Mammary epithelial cell (primary cell): ENCODE results near the gene FZD10.

Experiments used
- EZH2 ChIP-seq: IDR thresholded peaks from 2 replicates; pipeline ENCODE4 v1.6.1; 2012; ENCODE audit warnings: low read length, inconsistent platforms, borderline replicate concordance
- TF ChIP-seq, protein P1 (sequence below), 2 donors: IDR thresholded peaks in 1 of 2; conservative IDR thresholded peaks in 1 of 2; 2 replicates each; pipeline ENCODE4 v1.5.1; 2011 to 2012; ENCODE audit warnings: inconsistent platforms in 2 of 2, low read length in 2 of 2, mild to moderate bottlenecking in 2 of 2, control low read depth in 1 of 2, low read depth in 1 of 2; ENCODE audit not compliant: insufficient read depth in 1 of 2; ENCODE audit errors: extremely low read depth in 1 of 2

DNA sequence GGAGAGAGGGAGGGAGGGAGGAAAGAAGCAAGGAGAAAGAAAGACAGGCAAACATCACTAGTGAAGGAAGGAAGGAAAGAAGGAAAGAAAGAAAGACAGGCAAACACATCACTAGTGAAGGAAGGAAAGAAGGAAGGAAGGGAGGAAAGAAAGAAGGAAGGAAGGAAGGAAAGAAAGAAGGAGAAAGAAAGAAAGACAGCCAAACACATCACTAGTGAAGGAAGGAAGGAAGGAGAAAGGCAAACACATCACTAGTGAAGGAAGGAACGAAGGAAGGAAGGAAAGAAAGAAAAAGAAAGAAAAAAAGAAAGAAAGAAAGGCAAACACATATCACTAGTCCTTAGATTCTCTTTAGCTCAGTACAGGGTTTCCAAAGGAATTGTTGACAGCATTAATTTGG, 5.3 kb downstream of the FZD10 start:
- TF ChIP-seq, protein P1, sequence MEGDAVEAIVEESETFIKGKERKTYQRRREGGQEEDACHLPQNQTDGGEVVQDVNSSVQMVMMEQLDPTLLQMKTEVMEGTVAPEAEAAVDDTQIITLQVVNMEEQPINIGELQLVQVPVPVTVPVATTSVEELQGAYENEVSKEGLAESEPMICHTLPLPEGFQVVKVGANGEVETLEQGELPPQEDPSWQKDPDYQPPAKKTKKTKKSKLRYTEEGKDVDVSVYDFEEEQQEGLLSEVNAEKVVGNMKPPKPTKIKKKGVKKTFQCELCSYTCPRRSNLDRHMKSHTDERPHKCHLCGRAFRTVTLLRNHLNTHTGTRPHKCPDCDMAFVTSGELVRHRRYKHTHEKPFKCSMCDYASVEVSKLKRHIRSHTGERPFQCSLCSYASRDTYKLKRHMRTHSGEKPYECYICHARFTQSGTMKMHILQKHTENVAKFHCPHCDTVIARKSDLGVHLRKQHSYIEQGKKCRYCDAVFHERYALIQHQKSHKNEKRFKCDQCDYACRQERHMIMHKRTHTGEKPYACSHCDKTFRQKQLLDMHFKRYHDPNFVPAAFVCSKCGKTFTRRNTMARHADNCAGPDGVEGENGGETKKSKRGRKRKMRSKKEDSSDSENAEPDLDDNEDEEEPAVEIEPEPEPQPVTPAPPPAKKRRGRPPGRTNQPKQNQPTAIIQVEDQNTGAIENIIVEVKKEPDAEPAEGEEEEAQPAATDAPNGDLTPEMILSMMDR (conservative IDR thresholded peaks at IDR 0.05 in 1 of 2, IDR thresholded peaks at IDR 0.05 in 1 of 2; ENCODE audit: extremely low read depth in 1 of 2, insufficient read depth in 1 of 2, low read depth in 1 of 2, low read length in 2 of 2): no peak
- TF ChIP-seq EZH2: no peak
